GM12873 (cell line): ENCODE data around the gene DCC.

Experiments
- CTCF ChIP-seq: IDR thresholded peaks from 2 replicates; pipeline ENCODE4 v1.5.1; 2012; ENCODE audit warnings: low read depth, mild to moderate bottlenecking, moderate library complexity, low read length, control low read depth; ENCODE audit not compliant: insufficient read depth; ENCODE audit errors: missing control alignments

The DCC gene

GRCh38 chr18:52826994-52827393 is 487.0 kb downstream of the DCC start:
- no peak for TF ChIP-seq CTCF

GRCh38 chr18:52829320-52829719 is 489.3 kb downstream of the DCC start:
- TF ChIP-seq CTCF, result no peak

DNA sequence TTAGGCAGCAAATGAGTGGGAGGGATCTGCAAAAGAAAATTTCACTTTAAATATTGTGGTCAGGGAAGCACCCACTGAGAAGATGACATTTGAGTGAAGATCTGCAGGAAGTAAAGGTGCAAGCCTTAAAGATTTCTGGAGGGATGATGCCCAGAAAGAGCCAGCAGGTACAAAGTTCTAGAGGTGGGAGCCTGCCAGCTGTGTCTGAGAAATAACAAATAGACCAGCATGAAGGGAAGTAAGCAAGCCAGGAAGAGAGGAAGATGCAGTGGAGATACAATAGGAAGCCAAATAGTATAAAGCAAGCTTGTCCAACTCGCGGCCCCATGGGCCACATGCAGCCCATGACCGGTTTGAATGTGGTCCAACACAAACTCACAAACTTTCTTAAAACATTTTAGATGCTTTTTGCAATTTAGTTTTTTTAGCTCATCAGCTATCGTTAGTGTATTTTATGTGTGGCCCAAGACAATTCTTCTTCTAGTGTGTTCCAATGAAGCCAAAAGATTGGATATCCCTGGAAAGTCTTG is 489.9 kb downstream of the DCC start:
- TF ChIP-seq CTCF, result no peak

DNA sequence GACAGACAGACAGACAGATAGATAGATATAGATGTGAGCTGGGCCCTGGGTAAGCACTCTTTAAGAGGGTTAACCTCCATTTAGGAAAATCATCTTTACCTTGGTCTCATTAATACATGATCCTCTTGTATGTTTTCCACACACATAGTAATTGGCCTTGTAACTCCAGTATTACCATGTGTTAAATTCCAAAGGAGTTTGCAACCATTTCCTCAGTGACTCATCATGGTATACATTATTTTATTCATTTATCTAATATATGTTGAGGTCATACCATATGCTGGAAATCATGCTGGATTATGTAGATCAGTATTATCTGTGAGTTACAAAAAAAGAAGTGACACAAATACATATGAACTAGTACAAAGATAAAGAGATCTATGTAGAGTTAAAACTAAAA is 504.3 kb downstream of the DCC start:
- no peak for TF ChIP-seq CTCF

GRCh38 chr18:52845036-52845435 is 505.0 kb downstream of the DCC start:
- no peak for TF ChIP-seq CTCF

- no peak for TF ChIP-seq CTCF
Observed at GRCh38 chr18:52850031-52850560, 510.1 kb downstream of the DCC start.

DNA sequence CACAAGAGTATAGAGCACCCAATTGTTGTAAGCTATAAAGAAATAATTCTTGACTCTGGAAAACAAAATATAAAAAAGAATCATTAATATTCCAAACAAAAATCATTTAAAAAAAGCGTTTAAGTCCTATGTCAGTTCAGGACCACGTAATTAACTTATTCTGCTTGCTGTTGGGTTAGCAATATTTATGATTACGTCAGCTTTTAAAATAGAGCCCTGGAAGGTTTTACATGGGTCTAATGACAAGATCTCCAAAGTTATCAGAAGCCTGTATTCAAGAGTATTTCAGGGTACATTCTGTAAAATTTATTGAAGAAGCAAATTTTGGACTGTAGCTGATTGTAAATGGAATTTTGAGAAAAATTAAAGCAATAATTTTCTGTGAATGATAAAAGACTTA is 521.6 kb downstream of the DCC start:
- TF ChIP-seq CTCF, result no peak
